ENCODE measurements around the gene CD34.

GRCh38 chr1:207921321-207921720 is 10.4 kb upstream of the CD34 start:
- no peak for TF ChIP-seq POLR2A (IDR thresholded peaks at IDR 0.05; ENCODE audit: low read depth, low read length)
- TF ChIP-seq POLR2AphosphoS5 (IDR thresholded peaks at IDR 0.05; ENCODE audit: low read depth, low read length): no peak
